Jurkat, Clone E6-1 (cell line): Measurements from ENCODE around the gene RPUSD3.

Source experiments
- DNase-seq: peaks from one replicate; pipeline ENCODE4 v3.0.0-alpha.2; 2011; ENCODE audit warnings: low read depth, low spot score
- H3K4me3 ChIP-seq: 2 replicates; pipeline ENCODE4 v1.5.1; 2011; ENCODE audit warnings: mild to moderate bottlenecking, low read length, control low read depth, moderate library complexity

Gene RPUSD3

GRCh38 chr3:9841015-9841414 lies 2.8 kb downstream of the RPUSD3 start:
- no peak for DNase-seq
- no peak overlapping the region for H3K4me3 ChIP-seq

DNA sequence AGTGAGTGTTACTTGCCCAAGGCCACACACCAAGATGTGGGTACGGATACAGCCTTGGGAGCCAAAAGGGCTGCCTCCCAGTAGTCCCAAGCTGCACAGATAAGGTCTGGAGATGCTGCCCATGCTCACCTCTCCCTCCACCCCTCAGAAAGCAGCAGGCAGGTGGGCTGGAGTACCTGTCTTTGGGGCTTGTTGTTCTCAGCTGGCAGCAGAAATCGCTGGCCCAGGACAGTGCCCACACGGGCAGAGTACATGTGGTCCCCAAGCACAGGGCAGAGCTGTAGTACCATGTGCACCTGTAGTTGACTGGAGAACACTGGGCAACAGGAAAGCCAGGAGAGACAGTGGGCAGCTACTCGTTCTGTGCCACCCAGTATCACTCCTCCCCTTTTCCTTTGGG lies 5.0 kb downstream of the RPUSD3 start:
- H3K4me3 ChIP-seq, result no peak overlapping the region
- no peak for DNase-seq

DNA sequence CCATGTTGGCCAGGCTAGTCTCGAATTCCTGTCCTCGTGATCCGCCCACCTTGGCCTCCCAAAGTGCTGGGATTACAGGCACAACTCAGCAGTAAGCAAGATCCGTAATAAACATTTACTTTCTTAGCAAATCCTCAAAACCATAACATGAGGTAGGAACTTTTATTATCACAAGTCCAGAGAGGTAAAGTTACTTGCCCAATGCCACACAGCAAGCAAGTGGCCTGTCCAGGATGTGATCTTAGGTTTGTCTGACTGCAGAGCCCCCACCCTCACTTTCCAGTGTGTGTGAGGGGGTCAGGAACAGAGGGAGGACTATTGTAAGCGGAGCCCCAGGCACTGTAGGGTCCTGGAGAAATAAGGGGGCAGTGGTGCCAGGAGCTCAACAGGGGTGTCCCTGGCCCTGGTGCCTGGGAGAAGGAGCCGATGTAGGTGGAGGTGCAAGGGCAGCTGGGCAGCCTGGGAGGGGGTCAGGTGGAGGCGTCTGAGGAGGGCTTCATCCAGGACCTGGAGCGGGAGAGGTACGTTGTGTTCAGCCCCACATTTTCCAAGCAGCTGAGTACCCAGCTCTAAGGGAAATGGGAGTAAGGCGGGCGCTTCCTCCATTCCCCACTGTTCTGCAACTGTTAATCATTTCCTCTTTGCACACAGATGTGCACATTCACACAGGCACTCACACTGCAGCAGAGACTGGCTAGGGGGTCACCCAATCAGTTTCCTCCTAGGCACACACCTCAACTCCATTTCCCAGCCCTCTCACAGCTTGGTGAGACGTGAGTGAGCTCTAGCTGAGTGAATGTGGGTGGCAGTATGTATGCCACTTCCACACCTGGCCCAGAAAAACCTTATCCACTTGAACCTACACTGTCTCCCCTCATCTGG lies 5.9 kb downstream of the RPUSD3 start:
- DNase-seq, result peak; percentile 21
- H3K4me3 ChIP-seq, result no peak overlapping the region

DNA sequence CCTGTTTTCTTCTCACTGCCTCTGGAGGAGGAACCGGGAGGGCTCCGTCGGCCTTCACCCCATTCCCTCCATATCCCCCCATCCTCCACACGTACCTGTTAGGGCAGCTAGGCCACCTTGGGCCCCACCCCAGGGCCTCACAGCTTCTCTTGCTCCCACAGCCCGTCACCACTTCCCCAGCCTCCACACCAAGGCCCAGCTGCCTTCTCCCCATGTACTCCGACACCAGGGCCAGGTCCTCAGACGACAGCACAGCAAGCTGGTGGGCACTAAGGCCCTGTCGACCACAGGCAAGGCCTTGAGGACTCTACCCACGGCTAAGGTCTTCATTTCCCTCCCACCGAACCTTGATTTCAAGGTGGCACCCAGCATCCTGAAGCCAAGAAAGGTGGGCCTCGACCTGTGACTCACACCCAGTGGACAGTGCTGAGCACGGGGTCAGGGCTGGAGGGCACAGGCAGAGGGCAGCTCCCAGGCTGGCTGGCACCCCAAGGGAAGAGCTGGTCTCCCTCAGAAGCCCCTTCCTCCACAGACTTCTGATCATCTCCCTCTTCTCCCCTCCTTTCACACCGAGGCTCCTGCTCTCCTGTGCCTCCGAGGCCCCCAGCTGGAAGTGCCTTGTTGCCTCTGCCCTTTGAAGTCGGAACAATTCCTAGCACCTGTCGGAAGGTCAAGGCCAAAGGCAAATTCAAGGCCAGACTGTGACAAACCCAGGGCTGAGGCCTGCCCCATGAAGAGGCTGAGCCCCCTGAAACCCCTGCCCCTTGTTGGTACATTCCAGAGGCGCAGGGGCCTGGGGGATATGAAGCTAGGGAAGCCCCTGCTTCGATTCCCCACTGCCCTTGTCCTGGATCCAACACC lies 9.1 kb downstream of the RPUSD3 start:
- H3K4me3 ChIP-seq, result no peak overlapping the region
- no peak for DNase-seq

- H3K4me3 ChIP-seq, result no peak overlapping the region
- no peak for DNase-seq
Measured at GRCh38 chr3:9833078-9833477, 10.7 kb downstream of the RPUSD3 start.

- DNase-seq, result no peak
- no peak overlapping the region for H3K4me3 ChIP-seq
Measured at GRCh38 chr3:9831253-9831652, 12.6 kb downstream of the RPUSD3 start.

DNA sequence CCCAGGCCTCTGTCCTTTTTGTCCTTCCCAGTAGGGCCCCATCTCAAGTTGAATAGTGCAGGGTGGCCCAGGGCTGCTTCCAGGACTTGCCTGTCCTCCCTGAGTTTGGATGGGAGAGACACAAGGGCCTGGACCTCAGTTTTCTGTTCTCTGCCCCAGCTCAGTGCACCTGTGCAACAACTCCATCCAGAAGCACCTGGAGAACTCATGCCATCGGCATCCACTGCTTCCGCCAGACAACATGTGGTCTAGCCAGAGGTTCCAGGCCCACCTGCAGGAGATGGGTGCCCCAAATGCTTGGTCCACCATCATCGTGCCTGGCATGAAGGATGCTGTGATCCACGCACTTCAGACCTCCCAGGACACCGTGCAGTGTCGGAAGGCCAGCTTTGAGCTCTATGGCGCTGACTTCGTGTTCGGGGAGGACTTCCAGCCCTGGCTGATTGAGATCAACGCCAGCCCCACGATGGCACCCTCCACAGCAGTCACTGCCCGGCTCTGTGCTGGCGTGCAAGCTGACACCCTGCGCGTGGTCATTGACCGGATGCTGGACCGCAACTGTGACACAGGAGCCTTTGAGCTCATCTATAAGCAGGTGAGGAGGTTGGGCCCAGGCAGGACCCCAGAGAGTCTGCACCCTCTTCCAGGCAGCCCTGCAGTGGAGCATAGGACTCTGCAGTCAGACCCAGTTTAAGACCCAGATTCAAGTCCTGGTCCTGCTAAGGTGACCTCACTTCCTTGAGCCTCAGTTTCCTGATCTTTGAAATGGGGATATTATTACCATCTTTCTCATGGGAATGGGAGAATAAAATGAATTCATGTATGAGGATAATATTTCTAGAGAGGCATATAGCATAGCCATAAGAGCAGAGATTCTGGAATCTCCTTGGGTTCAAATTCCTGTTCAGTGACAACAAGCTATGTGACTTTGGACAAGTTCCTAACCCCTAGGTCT lies 14.7 kb downstream of the RPUSD3 start:
- DNase-seq, result no peak

DNA sequence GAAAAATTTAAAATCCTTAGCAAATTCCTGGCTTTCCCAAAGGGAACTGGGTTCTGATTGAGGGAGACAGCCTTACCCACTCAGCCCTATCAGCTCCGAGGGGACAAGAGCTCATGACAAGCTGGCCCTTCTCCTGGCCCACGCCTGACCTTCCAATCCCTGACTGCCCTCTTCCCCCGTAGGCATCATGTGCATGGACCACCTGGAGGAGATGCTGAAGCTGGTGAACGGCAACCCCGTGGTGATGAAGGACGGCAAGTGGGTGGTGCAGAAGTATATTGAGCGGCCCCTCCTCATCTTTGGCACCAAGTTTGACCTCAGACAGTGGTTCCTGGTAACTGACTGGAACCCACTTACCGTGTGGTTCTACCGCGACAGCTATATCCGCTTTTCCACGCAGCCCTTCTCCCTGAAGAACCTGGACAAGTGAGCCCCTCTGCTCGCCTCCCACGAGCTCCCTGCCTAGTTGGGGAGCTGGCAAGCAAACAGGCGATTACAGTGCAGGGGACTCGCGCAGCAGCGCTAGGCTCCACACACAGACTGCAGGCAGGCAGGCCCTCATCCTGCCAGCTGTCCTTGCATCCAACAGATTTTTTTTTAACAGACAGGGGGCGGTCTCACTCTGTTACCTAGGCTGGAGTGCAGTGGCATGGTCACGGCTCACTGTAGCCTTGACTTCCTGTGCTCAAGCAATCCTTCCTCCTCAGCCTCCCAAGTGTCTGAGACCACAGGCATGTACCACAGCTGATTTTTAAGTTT lies 16.8 kb downstream of the RPUSD3 start:
- no peak overlapping the region for H3K4me3 ChIP-seq
- DNase-seq, result peak; percentile 73

More for the DNA sequence above, 14.7 kb downstream of the RPUSD3 start:
- no peak overlapping the region for H3K4me3 ChIP-seq

DNA sequence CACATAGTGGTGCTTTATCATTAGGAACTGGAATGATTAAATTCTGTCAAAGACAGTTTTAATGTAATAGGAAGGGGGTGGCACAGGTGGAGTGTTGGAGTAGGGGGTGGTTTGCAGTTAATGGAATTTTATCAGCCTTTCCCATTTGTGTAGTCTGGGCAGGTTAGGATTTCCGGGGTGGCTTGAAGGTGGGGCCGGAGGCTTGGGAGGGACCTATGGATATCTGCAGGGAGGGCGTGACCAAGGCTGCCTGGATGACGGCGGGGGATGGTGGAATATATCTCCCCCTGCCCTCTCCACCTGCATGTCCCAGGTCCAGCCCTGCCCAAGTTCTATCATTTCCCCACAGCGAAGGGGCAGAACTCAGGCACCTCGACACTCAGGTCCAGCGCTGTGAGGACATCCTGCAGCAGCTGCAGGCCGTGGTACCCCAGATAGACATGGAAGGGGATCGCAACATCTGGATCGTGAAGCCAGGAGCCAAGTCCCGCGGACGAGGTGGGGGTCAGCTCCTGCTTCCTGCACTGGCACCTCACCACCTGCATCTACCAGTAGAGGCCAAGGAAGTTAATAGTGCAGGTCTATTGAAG lies 18.3 kb downstream of the RPUSD3 start:
- no peak for DNase-seq

DNA sequence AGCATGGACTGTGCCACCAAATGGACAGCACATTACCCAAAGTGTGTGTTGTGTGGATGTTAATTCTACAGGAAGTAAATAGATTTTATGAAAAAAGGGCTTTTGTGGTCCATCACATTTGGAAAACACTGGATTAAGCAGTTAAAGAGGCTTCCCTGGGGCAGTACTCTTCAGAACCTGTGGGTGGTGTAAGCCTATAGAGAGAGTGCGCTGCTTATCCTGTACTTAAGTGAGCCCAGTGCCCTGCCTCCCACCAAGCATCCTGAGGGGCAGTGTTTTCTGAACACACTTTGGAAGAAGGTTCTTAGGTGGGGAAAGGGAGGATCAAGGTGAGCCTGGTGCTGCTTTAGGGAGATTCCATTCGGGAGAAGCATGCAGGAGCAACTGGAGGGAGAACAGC lies 22.9 kb downstream of the RPUSD3 start:
- no peak for DNase-seq
- H3K4me3 ChIP-seq, result no peak overlapping the region

More for the DNA sequence above, 18.3 kb downstream of the RPUSD3 start:
- no peak overlapping the region for H3K4me3 ChIP-seq

- no peak for DNase-seq
- H3K4me3 ChIP-seq, result no peak overlapping the region
Measured at GRCh38 chr3:9820543-9820942, 23.3 kb downstream of the RPUSD3 start.

DNA sequence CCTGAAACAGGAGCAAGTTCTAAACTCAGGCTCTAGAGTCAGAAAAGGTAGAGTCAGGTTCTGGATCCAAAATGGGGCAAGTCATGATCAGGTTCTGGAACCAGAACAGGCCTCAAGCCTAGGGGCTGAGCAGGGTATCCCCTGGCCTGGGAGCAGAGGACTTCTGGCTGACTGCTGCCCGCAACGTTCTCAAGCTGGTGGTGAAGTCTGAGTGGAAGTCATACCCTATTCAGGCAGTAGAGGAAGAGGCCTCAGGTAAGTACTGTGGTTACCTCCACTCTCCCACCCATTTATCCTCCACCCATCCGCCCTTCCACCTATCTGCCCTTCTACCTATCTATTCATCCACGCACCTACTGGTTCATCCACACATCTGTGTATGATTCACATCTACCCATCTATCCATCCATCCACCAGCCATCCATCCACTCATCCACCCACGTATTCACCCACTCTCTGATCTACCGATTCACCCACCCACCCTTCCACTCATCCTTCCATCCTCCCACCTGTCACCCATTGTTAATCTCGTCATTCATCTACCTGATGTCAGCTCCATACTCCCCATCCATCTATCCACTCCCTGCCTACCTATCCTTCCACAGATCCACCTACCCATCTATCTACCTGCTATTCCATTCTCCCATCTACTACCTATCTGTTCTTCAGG lies 25.0 kb downstream of the RPUSD3 start:
- no peak for DNase-seq

GRCh38 chr3:9817436-9817835 lies 26.4 kb downstream of the RPUSD3 start:
- DNase-seq, result no peak
- no peak overlapping the region for H3K4me3 ChIP-seq

More for the DNA sequence above, 25.0 kb downstream of the RPUSD3 start:
- H3K4me3 ChIP-seq, result no peak overlapping the region

- no peak for DNase-seq
- H3K4me3 ChIP-seq, result no peak overlapping the region
Measured at GRCh38 chr3:9815986-9816385, 27.8 kb downstream of the RPUSD3 start.

- no peak for DNase-seq
Measured at GRCh38 chr3:9812870-9813483, 30.8 kb downstream of the RPUSD3 start.

DNA sequence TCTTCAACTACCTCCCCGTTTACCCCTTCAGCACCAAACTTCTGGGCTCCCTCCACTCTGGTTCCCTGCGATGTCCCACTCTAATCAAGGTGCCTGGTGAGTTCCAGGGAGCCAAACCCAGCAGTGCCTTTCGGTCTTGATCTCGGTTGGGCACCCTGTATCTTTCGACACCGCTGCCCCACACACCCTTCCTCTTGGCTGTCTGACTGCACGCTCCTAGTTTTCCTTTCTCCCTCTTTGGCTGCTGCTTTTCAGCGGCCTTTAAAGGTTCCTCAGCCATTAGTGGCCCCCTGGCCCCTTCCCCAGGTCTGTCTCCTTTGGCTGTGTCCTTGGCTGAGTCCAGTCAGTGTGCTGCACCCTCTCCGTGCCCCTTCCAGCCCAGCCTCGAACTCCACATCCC lies 33.0 kb downstream of the RPUSD3 start:
- no peak overlapping the region for H3K4me3 ChIP-seq
- DNase-seq, result no peak

More at GRCh38 chr3:9812870-9813483, 30.8 kb downstream of the RPUSD3 start:
- no peak overlapping the region for H3K4me3 ChIP-seq

DNA sequence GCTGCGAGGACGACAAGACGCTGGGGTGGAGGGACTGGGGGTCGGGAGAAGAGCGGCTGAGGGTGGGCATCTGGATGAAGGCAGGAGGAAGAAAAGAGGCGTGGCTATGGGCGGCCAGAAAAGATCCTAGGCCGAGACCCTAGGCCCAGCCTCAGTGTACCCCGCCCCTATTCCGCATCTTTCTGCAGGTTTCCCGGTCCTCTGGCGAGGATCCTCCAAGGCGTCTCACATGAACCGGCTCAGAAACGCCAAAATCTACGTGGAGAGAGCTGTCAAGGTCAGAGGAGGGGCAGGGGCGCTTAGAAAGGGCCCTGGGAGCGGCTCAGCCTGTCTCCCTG lies 33.4 kb downstream of the RPUSD3 start:
- DNase-seq, result no peak
- H3K4me3 ChIP-seq, result no peak overlapping the region
